GM21423 (cell line): Measurements from ENCODE around the gene CAGE1.
A peak's percentile ranks its signal among the peaks of the same experiment; 100 is the strongest.
"Not testable (repeated sequence)": the region's sequence is repeated elsewhere in the genome, so short reads cannot be mapped to it uniquely, and the experiment has no call there.

Experiments used
- ATAC-seq: cut with Tn5 transposase; IDR thresholded peaks from one replicate; pipeline ENCODE4 v1.9.1; 2021; ENCODE audit warnings: mild to moderate bottlenecking, moderate library complexity; ENCODE audit not compliant: unreplicated experiment

Gene CAGE1

GRCh38 chr6:7341271-7341670, 48.3 kb downstream of the CAGE1 start:
- ATAC-seq = no peak

- ATAC-seq = not testable (repeated sequence)
Observed at GRCh38 chr6:7339007-7339732, 50.4 kb downstream of the CAGE1 start.

DNA sequence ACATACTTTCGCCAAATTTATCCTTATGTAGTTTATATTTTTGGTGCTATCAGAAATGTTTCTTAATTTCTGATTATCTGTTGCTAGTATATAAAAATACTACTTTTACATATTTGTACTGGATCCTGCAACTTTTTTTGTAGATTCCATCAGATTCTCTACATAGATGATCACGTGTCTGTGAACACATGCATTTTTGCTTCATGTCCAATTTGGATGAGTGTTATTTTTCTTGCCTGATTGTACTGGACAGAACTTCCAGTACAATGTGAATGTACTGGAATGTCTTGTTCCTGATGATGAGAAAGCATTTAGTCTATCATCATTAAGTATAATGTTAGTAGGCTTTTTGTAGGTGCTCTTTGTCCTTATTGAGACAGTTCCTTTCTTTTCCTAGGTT, 51.5 kb downstream of the CAGE1 start:
- no peak for ATAC-seq

DNA sequence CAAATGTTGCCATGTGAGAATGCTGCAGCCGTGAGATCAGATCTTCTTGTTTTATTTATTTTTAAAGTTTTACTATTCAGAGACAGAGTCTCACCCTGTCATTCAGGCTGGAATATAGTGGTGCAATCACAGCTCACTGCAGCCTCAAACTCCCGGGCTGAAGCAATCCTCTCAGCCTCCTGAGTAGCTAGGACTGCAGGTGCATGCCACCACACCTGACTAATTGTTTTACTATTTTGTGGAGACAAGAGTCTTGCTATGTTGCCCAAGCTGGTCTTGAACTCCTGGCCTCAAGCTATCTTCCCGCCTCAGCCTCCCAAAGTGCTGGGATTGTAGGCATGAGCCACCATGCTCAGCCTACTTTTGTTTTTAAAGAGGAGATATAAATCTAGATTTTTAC, 54.0 kb downstream of the CAGE1 start:
- ATAC-seq = no peak

- ATAC-seq = no peak
Observed at GRCh38 chr6:7334685-7335084, 54.9 kb downstream of the CAGE1 start.

DNA sequence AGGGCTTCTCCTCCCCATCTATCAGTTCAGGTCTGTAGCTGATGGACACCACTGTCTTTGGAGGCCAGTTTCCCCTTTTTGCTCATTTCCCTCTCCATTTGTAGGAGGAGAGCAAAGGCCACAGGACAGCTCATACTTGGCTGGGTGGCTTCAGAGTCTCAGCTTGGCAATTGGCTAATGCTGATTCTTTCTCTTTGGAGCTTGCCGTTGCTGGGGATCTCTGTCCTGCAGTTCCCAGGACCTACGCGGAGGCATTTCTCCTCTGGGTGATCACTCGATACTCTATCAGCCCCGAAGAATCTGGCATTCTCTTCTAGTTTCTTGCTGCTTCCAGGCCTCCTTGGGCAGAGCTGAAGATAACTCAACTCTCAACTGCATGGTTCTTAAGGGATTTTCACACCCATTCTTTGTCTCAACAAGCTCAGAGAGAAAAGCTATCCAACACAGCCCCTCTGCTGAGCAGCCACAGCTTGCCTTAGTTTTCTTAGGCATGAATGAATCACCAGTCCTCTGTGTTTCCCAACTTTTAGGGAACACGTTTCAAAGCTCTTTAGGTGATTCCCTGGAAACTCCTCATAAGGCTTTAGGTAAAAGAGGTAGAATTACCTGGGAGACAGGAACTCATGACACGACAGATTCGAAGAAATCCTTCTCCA, 57.3 kb downstream of the CAGE1 start:
- ATAC-seq = no peak

GRCh38 chr6:7331452-7331851, 58.1 kb downstream of the CAGE1 start:
- no peak for ATAC-seq

- ATAC-seq = no peak
Observed at GRCh38 chr6:7328243-7328642, 61.3 kb downstream of the CAGE1 start.

- ATAC-seq = no peak
Observed at GRCh38 chr6:7325750-7326149, 63.8 kb downstream of the CAGE1 start.

GRCh38 chr6:7324520-7324919, 65.0 kb downstream of the CAGE1 start:
- peak; percentile 80 for ATAC-seq

- no peak for ATAC-seq
Observed at GRCh38 chr6:7323074-7323473, 66.5 kb downstream of the CAGE1 start.

DNA sequence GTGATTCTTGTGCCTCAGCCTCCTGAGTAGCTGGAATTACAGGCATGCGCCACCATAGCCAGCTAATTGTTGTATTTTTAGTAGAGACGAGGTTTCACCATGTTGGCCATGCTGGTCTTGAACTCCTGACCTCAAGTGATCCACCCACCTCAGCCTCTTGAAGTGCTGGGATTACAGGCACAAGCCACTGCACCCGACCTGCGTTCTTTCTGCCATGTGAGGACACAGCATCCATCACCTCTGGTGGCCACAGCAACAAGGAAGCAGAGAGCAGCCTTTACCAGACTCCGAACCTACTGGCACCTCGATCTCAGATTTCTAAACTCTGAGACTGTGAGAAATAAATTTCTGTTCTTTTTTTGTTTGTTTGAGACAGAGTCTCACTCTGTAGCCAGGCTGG, 67.7 kb downstream of the CAGE1 start:
- not testable (repeated sequence) for ATAC-seq

- ATAC-seq = not testable (repeated sequence)
Observed at GRCh38 chr6:7319406-7319805, 70.1 kb downstream of the CAGE1 start.

DNA sequence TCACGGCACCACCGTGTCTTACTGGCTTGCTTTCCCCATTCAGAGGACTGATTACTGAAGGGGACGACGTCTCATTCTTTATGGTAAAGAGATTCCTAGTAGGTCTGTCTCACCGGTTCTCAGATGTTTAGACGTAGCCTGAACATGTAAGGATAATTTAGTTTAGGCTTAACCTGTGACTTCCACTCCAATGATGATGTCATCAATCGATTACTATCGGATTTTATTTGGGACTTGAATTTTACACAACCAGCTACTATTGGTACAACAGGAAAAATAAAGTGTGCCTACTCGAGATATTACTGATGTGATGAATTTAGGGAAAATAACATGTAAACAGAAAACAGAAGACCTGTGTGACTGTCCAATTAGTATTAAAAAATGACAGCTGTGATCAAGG, 72.0 kb downstream of the CAGE1 start:
- no peak for ATAC-seq

DNA sequence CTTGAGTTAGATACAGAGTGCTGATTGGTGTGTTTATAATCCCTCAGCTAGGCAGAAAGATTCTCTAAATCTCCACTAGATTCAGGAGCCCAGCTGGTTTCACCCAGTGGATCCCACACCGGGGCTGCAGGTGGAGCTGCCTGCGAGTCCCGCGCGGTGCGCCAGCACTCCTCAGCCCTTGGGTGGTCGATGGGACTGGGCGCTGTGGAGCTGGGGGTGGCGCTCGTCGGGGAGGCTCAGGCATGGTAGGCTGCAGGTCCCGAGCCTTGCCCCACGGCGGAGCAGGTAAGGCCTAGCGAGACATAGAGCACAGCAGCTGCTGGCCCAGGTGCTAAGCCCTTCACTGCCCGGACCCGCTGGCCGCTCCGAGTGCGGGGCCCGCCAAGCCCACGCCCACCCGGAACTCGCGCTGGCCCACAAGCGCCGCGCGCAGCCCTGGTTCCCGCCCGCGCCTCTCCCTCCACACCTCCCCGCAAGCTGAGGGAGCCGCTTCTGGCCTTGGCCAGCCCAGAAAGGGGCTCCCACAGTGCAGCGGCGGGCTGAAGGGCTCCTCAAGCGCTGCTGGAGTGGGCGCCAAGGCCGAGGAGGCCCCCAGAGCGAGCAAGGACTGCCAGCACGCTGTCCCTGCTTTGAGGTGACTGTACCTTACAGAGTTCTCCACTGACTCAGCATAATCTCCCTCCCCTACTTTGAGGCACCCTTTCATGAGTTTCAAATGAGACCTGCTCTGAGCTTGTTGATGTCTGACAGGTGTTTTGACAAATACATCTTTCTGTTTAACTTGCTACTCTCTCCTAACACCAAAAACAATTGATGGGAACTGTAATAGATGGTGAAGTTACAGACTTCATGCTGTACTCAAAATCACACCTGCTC, 72.6 kb downstream of the CAGE1 start:
- no peak for ATAC-seq

DNA sequence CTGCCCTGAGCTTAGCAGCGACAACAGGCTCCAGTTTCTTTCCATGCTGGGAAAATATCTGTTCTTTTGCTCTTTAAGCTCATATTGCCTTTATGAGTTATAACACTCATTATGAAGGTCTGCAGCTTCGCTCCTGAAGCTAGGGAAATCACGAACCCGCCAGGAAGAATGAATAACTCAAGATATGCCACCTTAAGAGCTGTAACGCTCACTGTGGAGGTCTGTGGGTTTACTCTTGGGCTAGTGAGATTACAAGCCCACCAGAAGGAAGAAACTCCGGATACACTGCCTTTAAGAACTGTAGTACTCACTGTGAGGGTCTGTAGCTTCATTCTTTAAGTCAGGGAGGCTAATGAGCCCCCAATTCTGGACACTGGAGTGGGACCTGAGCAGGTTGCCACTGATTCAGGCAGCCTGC, 73.6 kb downstream of the CAGE1 start:
- no peak for ATAC-seq

DNA sequence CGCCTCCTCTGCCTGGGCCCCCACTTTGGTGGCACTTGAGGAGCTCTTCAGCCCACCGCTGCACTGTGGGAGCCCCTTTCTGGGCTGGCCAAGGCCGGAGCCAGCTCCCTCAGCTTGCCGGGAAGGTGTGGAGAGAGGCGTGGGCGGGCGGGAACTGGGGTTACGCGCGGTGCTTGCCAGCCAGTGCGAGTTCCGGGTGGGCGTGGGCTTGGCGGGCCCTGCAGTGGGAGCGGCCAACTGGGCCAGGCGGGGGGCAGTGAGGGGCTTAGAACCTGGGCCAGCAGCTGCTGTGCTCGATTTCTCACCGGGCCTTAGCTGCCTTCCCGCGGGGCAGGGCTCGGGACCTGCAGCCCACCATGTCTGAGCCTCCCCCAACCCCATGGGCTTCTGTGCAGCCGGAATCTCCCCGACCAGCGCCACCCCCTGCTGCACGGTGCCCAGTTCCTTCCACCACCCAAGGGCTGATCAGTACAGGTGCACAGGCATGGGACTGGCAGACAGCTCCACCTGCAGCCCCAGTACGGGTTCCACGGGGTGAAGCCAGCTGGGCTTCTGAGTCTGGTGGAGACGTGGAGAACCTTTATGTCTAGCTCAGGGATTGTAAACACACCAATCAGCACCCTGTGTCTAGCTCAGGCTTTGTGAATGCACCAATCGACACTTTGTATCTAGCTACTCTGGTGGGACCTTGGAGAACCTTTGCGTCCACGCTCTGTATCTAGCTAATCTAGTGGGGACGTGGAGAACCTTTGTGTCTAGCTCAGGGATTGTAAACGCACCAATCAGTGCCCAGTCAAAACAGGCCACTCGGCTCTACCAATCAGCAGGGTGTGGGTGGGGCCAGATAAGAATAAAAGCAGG, 74.2 kb downstream of the CAGE1 start:
- ATAC-seq = not testable (repeated sequence)

DNA sequence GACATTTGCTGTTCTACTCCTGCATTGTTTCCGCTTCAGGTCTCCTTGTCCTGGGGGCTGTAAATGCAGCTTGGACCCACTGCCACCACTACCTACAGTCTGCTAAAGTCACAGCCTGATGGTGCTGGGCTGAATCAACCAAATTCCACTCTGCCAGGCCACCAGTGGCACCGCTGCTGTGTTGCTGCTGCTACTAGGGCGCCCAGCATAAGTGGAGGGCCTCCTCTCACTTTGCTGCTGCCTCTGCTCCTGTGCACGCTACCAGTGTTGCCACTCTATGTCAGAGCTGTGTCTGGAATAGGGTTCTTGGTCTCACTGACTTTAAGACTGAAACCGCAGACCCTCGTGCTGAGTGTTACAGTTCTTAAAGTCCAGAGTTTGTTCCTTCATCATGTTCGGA, 75.1 kb downstream of the CAGE1 start:
- no peak for ATAC-seq

DNA sequence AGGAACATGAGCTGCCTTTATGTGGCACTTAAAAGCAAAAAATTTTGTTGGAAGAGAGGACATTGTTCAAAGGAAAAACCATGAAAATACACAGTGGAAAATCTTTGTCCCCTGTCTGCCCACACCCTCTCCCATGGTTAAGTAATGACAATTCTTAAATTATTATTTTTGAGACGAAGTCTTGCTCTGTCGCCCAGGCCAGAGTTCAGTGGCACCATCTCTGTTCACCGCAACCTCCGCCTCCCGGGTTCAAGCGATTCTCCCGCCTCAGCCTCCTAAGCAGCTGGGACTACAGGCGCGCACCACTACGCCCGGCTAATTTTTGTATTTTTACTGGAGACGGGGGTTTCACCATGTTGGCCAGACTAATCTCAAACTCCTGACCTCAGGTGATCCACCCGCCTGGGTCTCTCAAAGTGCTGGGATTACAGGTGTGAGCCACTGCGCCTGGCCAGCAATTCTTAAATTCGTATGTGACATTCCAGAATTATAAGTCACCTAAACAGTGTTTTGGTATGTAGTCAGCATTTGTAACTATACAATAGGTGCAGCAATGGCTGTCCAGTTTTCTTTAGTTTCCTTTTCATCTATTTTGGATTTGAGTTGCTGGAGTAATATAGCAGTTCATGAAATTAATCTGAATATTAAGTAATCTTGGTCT, 75.9 kb downstream of the CAGE1 start:
- ATAC-seq = no peak
